Mesodermal cell (in vitro differentiated cells): ENCODE measurements around the gene N4BP3.
"Not testable (repeated sequence)": the region's sequence is repeated elsewhere in the genome, so short reads cannot be mapped to it uniquely, and the experiment has no call there.

Experiments
- H3K27ac ChIP-seq: 2 replicates; pipeline ENCODE4 v1.7.0; 2013; ENCODE audit warnings: mild to moderate bottlenecking, low read depth, low read length, moderate library complexity; ENCODE audit not compliant: severe bottlenecking
- H3K36me3 ChIP-seq: 2 replicates; pipeline ENCODE4 v1.7.1; 2013; ENCODE audit warnings: mild to moderate bottlenecking, low read length, moderate library complexity; ENCODE audit not compliant: control insufficient read depth, insufficient read depth
- H3K4me1 ChIP-seq: one replicate; pipeline ENCODE4 v1.7.1; 2013; ENCODE audit warnings: mild to moderate bottlenecking, low read length; ENCODE audit not compliant: insufficient read depth, control insufficient read depth, poor library complexity, severe bottlenecking
- H3K4me3 ChIP-seq: 2 replicates; pipeline ENCODE4 v1.7.0; 2013; ENCODE audit warnings: low read length, control low read depth, mild to moderate bottlenecking; ENCODE audit not compliant: insufficient read depth, poor library complexity, severe bottlenecking; ENCODE audit errors: extremely low read depth
- H3K9me3 ChIP-seq: 2 replicates; pipeline ENCODE4 v1.7.1; 2013; ENCODE audit warnings: mild to moderate bottlenecking, low read length, moderate library complexity; ENCODE audit not compliant: control insufficient read depth
- WGBS, 2 experiments: methylation state at CpG; one replicate each; pipeline ENCODE4 v1.1.5; 2013; ENCODE audit warnings: missing lambda C conversion rate in 2 of 2; ENCODE audit not compliant: insufficient coverage in 2 of 2; 5-methylcytosine and 5-hydroxymethylcytosine counted together

Gene N4BP3

DNA sequence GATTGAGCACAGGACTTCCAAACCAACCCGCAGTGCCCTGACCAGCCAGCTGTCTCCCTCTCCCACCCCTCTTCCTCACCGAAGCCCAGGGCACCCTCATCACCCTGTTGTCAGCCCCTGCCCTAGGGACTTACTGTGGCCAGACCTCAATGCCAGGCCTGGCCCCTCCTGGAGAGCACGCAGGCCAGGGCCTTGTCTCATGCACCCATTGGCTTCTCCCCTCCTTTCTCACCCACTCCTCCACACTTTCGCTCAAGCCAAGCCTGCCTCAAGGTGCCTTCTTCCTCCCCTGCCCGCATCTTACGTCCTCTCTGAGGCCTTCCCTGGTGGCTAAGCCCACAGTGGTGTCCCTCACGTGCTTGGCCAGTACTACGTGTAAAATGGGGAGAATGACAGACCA is 33.3 kb upstream of the N4BP3 start:
- H3K9me3 ChIP-seq, result no peaks in the 10 kb centered on the region
- no peak overlapping the region for H3K27ac ChIP-seq
- H3K4me1 ChIP-seq, result no peaks in the 10 kb centered on the region
- no peak overlapping the region for H3K4me3 ChIP-seq
- WGBS, 2 experiments, result 77 to 86% methylated on average over 5 of the region's 8 CpGs
- H3K36me3 ChIP-seq, result no peaks in the 10 kb centered on the region

DNA sequence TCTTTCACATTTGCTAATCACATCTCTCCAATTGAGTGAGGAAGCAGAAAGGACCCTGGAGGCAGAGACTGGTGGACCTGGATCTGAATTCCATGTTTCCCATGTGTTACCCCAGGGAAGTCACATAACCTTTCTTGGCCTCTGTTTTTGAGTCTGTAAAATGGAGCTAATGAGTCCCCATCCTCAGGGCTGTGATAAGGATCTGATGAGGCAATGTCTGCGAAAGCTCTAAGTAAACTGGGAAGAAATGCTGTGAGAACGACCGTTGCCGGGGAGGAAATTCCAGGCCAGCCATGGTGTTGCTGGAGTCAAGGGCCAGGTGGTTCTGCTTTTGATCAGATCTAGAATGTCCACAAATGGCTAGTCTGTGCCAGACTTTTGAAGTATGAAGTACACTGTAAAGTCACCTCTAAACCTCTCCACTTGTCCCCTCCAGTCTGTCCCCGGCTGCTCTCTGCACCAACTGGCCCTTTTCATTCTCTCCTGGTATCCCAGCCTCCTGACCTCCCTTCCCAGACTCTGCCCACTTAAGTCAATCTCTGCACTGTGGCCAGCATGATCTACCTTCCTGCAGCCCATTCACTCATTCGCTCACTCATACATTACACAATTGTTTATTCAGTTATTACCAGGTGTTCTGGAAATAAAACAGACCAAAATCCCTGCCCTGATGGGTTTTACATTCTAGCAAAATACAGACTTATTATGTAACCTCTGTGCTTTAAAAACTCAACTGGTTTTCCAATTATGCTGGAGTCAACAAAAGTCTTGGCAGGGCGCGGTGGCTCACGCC is 32.5 kb upstream of the N4BP3 start:
- 90 to 94% methylated on average over 9 of the region's 9 CpGs for WGBS, 2 experiments
- Histone ChIP-seq H3K4me3 (no peak overlapping the region), H3K36me3 (no peaks in the 10 kb centered on the region), H3K4me1 (no peaks in the 10 kb centered on the region), H3K9me3 (no peaks in the 10 kb centered on the region), H3K27ac (no peak overlapping the region)

DNA sequence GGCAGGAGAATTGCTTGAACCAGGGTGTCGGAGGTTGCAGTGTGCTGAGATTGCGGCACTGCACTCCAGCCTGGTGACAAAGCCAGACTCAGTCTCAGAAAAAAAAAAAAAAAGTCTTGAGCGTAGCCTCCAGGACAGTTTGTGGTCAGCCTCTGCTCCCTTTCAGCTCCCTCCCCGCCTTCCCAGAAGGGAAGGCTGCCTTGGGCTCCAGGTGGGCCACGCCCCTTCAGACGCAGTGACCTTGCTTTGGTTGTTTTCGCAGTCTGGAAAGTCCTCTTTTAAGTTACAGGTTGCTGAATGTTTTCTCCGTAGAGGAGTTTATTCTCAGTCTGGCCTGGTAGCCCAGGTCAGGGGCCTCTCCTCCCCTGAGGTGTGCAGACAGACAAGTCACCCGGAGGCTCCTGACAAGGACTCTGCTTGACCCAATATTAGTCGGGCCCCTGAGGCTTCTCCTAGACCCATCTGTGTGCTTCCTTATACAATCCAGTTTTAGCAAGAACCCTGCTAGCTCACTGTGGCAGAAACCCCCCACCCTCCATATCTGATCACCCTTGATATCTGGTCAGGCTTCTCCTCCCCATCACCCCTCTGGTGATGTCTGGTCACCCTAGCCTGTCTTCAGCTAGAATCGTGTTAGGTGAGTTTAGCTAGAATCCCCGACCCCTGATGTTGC is 31.6 kb upstream of the N4BP3 start:
- H3K27ac ChIP-seq, result no peak overlapping the region
- no peak overlapping the region for H3K4me3 ChIP-seq
- H3K4me1 ChIP-seq, result no peaks in the 10 kb centered on the region
- H3K36me3 ChIP-seq, result no peaks in the 10 kb centered on the region
- H3K9me3 ChIP-seq, result no peaks in the 10 kb centered on the region
- WGBS, 2 experiments, result 74 to 86% methylated on average over 11 of the region's 12 CpGs

DNA sequence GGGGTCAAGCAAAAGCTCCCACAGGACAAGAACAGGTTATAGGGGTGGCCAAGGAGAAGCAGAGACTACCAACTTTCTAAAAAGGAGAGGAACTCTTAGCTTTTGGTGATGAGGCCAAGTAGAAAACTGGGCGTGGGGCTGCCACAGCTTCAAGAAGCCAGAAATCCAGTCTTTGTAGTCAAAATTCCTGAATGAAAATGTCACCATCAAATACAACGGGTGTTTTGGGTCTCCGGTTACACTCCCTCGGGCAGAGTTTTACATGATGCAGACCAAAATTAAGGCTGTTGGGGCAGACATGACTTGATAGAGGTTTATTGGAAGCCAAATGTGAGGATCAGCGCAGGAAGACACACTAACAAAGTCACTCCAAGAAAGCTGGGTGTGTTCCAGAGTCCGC is 29.4 kb upstream of the N4BP3 start:
- Histone ChIP-seq H3K4me3 (no peak overlapping the region), H3K36me3 (no peaks in the 10 kb centered on the region), H3K27ac (no peak overlapping the region), H3K9me3 (no peaks in the 10 kb centered on the region), H3K4me1 (no peaks in the 10 kb centered on the region)
- WGBS, 2 experiments, result 62 to 92% methylated on average over 5 to 6 of the region's 6 CpGs

DNA sequence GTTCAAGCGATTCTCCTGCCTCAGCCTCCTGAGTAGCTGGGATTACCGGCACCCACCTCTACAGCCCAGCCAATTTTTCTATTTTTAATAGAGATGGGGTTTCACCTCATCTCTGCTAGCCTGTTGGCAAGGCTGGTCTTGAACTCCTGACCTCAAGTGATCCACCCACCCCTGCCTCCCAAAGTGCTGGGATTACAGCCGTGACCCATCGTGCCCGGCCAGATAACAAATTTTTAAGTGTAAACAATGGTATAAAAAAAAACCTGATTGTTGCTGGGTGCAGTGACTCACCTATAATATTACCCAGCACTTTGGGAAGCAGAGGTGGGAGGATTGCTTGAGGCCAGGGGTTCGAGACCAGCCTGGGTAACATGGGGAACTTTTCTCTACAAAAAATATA is 28.0 kb upstream of the N4BP3 start:
- Histone ChIP-seq H3K4me3 (no peak overlapping the region), H3K4me1 (no peaks in the 10 kb centered on the region), H3K27ac (no peak overlapping the region), H3K36me3 (no peaks in the 10 kb centered on the region), H3K9me3 (no peaks in the 10 kb centered on the region)
- 80% methylated on average over 1 of the region's 6 CpGs; no CpG with 5 or more reads in 1 of the 2 experiments for WGBS, 2 experiments

DNA sequence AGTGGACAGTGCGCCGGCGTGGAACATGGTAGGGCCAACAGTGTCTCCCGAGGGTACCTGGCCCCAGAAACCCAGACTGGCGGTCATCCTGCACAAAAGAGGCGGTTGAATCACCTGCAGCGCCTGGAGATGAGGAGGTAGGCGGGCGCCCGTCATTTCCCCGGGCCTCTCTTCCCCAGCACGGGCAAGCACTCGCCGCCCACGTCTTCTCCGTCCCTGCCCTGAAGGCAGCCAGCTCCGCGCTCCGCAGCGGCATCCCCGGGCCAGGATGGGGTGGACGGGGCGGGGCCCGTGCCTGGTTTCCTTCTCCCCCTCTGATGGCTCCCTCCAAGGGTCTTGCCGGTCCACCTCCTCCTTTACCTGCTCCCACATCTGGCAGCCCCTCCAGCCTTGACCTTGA is 27.1 kb upstream of the N4BP3 start:
- Histone ChIP-seq H3K27ac (no peak overlapping the region), H3K9me3 (no peaks in the 10 kb centered on the region), H3K36me3 (no peaks in the 10 kb centered on the region), H3K4me1 (no peaks in the 10 kb centered on the region), H3K4me3 (no peak overlapping the region)
- 90 to 97% methylated on average over 16 to 22 of the region's 25 CpGs for WGBS, 2 experiments

DNA sequence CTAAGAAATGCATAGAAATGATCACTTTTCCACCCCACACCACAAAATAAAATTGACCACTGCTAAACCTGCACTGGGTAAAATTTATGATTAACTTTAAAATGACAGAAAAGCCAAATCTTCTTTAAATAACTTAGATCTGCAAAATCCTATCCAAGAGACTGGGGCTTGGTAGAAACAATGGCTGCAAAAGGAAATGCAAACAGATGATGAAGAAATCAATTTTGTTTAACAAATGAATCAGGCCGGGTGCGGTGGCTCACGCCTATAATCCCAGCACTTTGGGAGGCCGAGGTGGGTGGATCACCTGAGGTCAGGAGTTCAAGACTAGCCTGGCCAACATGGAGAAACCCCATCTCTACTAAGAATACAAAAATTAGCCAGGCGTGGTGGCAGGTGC is 26.1 kb upstream of the N4BP3 start:
- 100% methylated on average over 3 of the region's 5 CpGs; no CpG with 5 or more reads in 1 of the 2 experiments for WGBS, 2 experiments
- not testable (repeated sequence) for H3K4me3 ChIP-seq, H3K4me1 ChIP-seq, H3K36me3 ChIP-seq, H3K27ac ChIP-seq, H3K9me3 ChIP-seq

DNA sequence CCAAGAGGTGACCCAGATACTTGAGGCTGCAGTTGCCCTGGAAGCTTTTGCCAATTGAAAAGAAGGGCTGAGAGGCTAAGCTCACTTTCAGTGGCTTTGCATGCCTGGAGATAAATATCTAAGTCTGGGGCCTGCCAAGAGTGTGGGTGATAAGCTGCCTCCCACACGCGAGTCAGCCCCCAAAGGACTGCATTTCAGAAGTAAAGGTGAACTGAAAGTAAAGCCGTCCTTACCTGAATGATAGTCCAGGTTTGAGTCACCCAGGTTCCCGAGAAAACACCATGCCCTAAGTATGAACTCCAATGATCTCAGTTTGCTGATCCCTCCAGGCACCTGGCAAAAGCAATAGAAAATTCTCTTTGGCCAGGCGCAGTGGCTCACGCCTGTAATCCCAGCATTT is 22.5 kb upstream of the N4BP3 start:
- Histone ChIP-seq H3K27ac (no peak overlapping the region), H3K4me3 (no peak overlapping the region), H3K4me1 (no peaks in the 10 kb centered on the region), H3K9me3 (no peaks in the 10 kb centered on the region), H3K36me3 (no peaks in the 10 kb centered on the region)
- WGBS, 2 experiments, result 82 to 96% methylated on average over 6 of the region's 6 CpGs

DNA sequence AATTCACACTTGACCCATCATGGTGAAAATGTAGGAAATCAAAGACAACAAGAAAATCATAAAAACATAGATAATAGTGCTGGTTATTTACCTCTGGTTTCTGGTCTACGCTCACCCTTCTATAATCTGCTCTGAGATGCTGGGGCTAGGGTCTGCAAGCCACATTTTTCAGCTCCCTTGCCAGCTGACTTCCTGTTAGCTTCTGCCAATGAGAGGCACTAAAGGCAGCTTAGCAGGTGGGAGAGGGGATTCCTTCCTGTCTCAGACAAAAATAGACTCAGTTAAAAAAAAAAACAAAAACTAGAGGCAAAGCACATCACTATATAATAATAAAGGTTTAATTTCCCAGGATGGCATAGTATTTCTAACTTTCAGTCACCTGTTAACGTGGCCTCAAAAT is 20.2 kb upstream of the N4BP3 start:
- Histone ChIP-seq H3K4me1 (no peaks in the 10 kb centered on the region), H3K27ac (no peak overlapping the region), H3K4me3 (no peak overlapping the region), H3K9me3 (no peaks in the 10 kb centered on the region), H3K36me3 (no peaks in the 10 kb centered on the region)
- WGBS, 2 experiments, result no CpG with 5 or more reads among the region's 2 CpGs

DNA sequence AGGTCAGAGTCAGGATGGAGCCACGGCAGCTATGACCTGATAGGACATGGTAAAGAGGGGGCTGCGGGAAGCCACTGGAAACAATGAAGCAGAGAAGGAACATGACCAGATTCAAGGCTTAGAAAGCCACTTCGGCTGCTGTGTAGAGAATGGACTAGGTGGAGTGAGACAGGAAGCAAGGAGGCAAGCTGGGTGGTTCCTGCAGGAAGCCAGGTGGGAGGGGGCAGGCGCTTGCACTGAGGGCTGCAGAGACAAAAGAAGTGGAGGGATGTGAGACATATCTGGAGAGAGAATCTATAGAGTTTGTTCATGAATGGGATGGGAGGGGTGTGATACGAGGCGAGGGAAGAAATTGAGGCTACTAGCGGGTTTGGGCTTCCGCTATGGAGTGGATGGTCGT is 19.0 kb upstream of the N4BP3 start:
- Histone ChIP-seq H3K4me3 (no peak overlapping the region), H3K4me1 (no peaks in the 10 kb centered on the region), H3K9me3 (no peaks in the 10 kb centered on the region), H3K27ac (no peak overlapping the region), H3K36me3 (no peaks in the 10 kb centered on the region)
- WGBS, 2 experiments, result 86 to 95% methylated on average over 9 of the region's 9 CpGs

DNA sequence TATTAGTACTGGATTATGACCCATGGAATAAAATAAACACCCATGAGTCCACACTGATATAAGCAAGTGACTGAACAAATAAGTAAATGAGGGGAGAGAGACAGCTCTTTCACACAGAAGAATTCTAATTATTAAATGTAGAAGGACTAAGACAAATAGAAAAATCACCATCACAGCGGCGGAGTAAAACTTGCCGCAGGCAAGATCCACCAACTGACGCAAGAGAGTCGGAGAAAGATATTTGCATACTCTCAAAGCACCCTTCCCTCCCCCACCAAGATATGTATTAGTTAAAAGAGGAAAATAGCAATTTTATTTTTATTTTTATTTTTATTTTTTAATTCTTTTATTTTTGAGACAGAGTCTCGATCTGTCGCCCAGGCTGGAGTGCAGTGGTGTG is 14.6 kb upstream of the N4BP3 start:
- Histone ChIP-seq H3K4me3 (no peak overlapping the region), H3K9me3 (no peaks in the 10 kb centered on the region), H3K4me1 (no peaks in the 10 kb centered on the region), H3K27ac (no peak overlapping the region), H3K36me3 (no peaks in the 10 kb centered on the region)
- 87 to 93% methylated on average over 2 of the region's 7 CpGs for WGBS, 2 experiments
